ENCODE data around the gene QRFPR.
"Not testable (repeated sequence)": the region's sequence is repeated elsewhere in the genome, so short reads cannot be mapped to it uniquely, and the experiment has no call there.

Gene QRFPR

DNA sequence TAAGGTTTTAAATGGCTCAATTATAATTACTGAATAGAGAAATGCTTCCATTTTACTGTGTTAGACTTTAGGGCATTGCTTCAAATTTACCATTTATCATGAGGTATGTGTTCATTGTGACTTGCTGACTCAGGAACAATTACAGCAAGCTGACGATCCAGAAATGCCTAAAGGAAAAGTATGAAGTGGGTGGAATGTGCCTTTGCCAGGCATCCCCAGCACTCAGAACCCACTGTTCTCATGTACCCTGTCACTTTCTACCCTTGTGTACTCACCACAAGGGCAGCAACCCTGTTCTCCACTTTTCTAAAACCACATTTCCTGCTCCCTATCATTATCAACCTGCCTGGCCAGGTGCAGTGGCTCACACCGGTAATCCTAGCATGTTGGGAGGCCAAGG lies 41.5 kb downstream of the QRFPR start:
- DNase-seq: no peak

DNA sequence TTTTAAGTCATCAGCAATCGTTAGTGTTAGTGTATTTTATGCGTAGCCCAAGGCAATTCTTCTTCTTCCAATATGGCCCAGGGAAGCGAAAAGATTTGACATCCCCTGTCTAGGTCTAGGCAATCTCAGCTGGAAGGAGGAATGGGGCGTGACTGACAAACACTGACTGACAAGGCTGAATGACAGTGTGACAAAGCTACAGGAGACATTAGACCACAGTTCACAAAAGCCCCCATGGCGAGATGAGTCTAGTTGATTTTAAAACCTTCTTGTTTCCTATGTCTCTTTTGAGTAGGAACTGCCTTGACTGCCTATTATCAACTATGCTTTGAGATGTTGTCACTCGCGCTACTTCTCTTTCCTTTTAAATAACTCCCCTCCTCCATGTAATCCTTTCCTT lies 42.3 kb downstream of the QRFPR start:
- DNase-seq: no peak

DNA sequence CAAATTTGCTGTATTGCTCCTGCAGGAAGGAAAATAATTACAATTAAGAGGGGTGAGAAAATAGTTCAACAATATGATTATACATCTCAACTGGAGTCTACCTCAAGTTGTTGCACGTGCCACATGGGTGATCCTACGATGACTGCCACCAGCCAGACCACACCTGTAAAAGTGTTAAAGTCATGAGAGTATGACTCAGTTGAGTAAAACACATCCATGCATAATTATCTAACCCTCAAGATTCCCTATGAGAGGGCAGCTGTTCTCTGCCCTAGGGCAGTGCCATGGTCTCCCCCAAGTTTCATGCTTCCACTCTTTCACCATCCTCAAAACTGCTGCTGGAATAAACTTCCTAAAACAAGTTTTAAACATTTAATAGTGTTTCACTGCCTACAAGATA lies 44.1 kb downstream of the QRFPR start:
- no peak for DNase-seq

DNA sequence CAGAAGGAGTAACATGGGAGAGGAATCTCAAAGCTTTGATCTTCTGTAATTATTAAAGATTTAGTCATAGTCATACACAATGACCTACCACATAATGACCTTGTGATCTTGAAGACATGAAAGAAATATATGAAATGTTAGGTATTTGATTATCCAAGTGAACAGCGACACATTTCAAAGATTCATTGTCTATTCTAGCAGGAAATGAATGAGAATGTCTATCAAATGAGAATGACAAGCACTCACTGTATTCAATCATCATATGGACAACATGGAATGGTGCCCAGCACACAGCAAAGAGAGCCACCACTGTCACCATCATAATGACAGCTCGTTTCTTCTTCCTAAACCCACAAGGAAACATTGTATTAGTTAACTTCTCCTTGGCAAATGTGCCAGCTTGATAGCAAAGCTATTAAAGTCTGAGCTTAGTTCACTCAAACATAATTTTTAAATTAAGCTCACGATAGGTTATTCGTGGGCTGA lies 50.6 kb downstream of the QRFPR start:
- DNase-seq: no peak

DNA sequence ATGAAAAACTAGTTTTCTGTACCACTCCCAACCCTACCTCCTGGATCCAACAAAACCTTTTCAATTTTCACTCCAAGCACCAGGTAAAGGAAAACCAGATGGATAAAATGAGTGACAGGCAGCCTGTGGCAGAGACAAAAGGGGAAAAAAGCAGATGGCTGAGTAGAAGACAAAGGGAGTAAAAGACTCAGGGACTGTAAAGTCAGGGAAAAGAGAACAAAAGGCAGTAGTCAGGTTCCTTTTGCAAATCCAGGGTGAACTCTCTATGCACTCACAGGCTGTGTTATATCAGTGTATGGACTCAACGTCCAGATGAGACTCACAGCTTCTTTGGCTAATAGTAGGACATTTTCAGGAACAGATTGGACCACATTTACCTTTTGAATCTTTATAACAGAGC lies 54.2 kb downstream of the QRFPR start:
- peak in 1 of 2 experiments; percentile 1 for DNase-seq

DNA sequence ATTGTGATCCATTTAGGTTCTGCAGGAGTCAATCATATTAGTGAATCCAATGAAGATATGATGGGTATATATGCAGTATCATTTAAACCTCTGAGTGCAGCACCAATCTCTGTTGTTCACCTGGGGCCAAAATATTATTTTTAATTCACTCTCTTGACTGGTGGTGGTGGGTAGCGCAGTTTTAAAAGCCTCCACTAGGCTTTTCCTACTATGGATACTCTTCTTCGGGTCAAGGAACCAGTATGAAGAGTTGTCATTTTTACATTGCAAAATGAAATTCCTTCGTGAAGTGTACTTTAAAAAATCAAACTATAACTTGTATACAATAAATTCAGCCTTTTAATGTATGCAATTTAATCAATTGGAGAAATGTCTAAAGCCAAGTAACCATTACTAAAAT lies 56.5 kb downstream of the QRFPR start:
- no peak for DNase-seq

DNA sequence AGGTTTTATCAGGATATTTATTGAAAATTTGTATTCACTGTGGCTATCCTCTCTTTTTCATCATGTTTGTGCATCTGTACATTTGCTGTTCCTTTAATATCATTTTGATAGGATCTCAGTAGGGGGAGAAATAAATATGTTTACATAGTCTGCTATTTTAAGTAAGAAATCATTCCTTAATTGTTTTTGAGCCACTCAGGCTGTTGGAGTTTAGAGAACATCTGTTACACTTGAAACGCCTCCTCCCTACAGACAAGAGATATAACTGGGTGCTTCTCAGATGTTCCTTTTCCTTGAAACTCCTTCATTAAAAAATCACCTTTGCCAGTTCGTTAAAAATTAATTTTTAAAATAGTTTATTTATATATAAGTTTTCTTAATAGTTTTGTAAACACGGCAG lies 59.4 kb downstream of the QRFPR start:
- peak in 1 of 2 experiments; percentile 42 for DNase-seq

DNA sequence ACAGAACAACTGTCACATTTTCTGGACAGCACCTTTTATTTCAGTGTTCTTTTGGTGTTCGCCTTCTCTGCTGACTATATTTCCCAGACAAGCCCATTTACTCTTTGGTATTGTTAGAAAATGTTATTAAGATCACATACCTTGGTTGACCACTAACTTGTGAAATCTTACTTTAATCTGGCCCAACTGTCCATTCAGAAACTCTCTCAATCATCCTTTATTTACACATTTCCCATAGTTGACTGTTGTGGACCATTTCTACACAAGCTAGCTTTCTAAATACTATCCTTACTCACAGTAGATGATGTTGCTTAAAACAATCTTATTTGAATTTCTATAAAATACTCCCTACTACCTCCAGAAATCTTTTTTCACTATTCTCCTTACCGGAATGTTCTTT lies 64.7 kb downstream of the QRFPR start:
- no peak for DNase-seq

DNA sequence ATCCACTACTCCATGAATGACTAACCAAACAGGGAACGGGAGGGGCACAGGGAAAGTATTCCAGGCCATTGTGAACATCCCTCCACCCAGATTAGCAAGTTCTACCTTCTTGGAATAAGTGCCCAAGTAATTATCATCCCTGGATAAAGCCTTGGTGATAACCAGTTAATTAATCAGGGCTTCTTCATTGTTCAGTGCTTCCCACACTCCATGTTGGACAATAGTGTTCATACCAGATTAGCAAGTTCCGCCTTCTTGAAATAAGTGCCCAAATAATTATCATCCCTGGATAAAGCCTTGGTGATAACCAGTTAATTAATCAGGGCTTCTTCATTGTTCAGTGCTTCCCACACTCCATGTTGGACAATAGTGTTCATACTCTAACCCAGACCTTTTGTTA lies 67.4 kb downstream of the QRFPR start:
- not testable (repeated sequence) for DNase-seq

DNA sequence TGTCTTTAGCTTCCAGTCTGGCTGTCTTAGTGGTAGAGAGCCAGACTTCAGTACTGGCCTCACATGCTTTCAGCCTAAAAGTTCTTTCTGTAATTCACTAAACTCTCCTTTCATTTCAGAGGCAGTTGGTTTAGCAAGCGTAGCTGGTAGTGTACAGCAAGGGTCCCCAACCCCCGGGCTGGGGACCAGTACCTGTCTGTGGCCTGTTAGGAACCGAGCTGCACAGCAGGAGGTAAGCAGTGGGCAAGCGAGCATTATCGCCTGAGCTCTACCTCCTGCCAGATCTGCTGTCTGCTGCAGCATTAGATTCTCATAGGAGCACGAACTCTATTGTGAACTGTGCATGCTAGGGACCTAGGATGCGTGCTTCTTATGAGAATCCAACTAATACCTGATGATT lies 72.0 kb downstream of the QRFPR start:
- DNase-seq: no peak

DNA sequence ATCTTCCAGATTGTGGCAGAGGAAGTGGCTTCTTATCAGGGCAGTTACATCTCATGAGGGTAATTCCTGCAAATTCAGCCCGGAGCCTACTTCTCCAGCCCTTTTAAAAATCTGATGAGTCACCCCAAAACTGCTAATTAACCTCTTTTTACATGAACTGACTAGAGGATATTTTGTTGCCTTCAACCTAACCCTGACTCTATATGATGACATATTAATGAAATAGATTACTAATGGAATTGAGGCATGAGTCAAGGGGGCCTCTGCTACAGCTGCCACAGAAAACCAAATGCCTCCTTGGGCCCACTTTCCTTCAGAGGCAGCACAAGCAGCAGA lies 72.5 kb downstream of the QRFPR start:
- DNase-seq: no peak

DNA sequence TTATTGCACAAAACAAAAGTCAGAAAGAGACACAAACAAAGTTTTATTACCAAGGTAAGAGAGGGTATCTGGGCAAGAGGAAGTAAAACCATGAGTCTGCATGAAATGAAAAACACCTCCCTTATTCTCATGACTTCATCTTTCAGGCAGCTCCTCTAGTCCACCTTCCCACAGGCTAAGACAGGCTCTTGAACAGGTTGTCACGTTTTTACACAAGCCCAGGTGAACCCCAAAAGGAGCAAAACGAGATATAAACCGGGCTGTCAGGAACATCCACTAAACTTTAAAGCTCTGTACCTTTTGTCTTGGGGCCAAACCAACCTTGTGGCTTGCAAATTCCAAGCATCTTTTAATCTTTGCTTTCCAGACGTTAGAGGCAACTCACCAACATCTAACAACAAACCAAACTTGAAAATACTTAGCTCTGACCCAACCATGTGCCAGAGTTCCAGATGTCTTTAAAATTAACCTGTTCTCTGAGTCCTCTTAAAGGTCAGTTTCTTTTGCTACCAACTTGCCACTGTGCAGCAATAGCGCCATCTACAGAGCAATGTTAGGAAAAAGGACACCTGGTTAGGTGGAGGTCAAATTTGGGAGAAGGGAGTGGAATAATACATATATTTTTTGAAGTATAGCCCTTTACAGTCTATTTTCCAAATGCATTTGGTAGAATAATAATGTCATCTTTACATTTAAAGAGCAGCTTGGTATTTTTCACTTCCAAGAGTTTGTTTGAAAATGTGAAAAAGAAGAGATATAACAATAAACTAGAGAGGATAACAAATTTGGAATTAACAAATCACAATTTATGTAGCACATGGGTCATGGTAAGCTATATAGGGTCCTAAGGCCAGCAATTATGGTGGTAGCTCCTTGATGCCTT lies 73.1 kb downstream of the QRFPR start:
- DNase-seq: peak; percentile 37 to 42

DNA sequence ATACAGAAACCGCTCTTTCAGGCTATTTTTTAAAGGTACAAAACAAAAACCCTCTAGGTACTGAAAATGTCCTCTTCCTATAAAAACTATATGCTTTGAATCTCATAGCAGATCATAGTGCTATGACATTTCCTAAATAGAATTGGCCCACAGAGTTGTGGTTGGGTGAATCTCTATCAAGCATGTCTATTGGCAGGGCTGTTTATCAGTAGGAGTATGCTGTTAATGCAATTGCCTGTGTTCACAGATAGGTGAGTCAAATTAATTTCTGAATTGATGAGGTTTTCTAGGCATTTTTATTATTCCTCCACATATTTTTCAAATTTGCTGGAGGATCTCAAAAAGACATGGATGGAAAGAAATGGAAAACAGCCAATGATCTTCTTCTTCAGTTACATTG lies 73.9 kb downstream of the QRFPR start:
- no peak for DNase-seq

DNA sequence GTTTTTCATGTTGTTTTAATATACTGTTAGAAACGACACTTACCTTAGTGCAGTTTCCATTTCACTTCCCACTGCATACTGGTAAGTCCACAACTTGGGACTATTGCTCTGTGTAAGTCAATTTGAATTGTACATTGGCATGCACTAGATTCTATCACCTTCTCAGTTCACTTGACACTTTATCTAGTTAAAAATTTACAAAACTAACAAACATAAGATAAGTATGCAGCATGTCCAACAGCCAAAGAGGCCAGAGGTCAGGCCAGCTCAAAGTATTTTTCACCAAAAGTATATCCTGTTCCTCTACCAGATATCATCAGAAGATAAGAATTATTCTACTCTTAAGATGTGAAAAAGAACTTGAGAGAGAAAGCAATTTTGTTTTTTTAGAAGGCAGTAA lies 75.9 kb downstream of the QRFPR start:
- no peak for DNase-seq

DNA sequence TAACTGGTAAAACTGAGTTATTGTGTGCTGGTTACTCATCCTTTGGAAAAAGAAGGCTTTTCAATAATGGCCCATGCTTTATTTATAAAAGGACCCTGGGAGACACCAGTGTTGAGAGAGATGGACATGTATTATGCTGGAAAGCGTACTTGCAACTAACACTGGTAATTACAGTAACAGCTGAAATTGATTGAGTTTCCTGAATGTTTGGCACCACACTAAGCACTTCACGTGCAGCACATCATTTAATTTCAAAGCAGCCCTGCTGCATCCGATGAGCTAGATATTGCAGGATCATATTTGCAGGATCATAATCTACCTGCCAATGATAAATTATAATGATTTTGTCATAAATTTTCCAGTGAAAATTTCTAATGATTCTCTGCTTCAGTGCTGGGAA lies 81.5 kb downstream of the QRFPR start:
- no peak for DNase-seq

DNA sequence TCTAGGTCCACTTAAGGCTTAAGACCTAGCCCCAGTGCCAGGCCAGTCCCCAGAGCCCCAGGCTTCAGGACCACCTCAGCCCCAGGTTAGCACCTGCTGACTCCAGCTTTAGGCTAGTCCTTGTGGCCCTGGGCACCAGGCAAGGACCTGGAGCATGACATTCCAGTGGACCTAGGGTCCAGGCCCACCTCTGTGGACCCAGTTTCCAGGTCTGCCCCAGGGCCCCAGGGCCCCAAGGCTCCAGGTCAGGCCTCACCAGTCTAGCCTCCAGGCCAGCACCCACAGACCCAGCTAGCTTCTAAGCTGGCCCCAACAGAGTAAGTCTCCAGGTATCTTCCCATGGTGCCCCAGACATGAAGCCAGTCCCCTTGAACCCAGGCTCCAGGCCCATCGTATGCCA lies 97.5 kb downstream of the QRFPR start:
- DNase-seq: no peak

DNA sequence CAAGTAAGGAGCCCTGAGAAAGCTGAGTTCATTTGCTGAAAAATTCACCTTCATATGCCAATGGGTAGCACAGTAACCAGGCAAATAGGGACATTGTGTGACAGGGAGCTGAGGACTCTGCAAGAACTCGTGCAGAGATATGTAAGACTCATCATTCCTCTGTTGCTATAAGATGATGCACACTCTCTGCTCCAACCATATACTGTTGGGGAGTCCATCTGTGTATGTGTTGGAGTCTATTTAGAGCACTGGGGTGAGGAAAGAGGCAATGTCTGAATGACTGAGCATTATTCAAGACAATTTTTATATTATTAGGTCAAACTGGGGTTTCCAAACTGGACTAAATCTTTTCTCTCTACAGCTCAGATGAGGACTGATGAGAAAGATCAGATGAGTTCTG lies 100.4 kb downstream of the QRFPR start:
- DNase-seq: no peak

DNA sequence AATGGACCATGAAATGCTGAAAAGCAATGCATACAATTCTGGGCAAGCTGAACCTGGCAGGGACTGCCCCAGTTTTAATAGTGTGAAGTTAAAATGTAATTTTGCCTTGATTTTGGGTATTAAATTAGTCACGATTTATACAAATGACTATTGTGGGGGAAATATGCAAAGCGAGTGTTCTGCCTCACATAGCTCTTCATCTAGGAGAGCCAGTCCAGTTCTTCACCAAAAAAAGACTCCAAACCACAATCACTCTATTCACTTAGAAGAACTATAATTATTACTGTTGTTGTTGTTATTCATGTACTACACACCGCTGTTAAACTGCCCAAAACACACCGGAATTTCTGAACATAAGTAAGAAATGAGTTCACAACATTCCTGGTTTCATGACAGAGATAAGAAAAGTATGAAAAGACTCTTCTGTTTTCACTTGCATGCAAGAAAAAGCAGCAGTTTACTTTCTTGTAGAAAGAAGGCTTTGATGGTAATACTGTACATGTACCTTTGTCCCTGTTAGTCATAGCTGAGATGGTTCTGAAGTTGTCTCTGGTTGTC lies 101.9 kb downstream of the QRFPR start:
- no peak for DNase-seq
